GM19397 (cell line): ENCODE results near the gene AURKA.
"Not testable (repeated sequence)": the region's sequence is repeated elsewhere in the genome, so short reads cannot be mapped to it uniquely, and the experiment has no call there.

Experiments
- ATAC-seq: cut with Tn5 transposase; IDR thresholded peaks from one replicate; pipeline ENCODE4 v1.9.1; 2021; ENCODE audit warnings: mild to moderate bottlenecking, moderate library complexity; ENCODE audit not compliant: unreplicated experiment

AURKA gene

GRCh38 chr20:56391596-56392131, 351 bp downstream of the AURKA start:
- peak; percentile 34 for ATAC-seq

- ATAC-seq = no peak
These were observed 978 bp downstream of the AURKA start for GRCh38 chr20:56391037-56391436.

GRCh38 chr20:56390396-56390795, 1.6 kb downstream of the AURKA start:
- not testable (repeated sequence) for ATAC-seq

- ATAC-seq = no peak
These were observed 2.2 kb downstream of the AURKA start for GRCh38 chr20:56389807-56390206.

- no peak for ATAC-seq
These were observed 3.1 kb downstream of the AURKA start for GRCh38 chr20:56388882-56389281.

DNA sequence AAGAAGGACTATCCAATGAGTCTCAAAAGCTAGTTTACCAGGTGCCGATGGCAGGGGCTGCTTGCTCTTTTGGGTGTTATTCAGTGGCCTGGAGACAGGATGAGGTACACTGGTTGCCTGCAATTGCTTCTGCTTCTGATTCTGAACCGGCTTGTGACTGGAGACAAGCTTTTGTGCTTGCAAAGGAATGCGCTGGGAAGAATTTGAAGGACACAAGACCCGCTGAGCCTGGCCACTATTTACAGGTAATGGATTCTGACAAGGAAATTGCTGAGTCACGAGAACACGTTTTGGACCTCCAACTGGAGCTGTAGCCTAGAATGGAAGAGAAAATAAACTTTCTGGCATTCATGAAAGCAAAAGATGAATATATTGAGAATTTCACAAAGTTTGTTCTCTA, 5.8 kb downstream of the AURKA start:
- no peak for ATAC-seq

DNA sequence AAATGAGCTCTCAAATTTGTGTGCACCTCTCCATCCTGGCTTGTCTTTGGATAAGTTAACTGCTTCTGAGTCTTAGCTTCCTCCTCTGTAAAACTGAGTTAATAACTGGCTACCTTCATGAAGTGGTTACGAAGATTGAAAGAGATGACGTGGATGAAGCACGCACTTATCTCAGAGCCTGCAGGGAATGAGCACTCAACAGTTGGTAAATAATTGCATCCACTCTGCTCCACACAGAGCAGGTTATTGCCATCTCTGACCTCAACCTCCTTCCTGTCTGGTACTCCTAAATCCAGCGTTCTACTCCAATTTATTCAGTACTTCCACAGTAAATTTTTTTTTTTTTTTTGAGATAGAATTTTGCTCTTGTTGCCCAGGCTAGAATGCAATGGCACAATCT, 6.9 kb downstream of the AURKA start:
- no peak for ATAC-seq

GRCh38 chr20:56383334-56383733, 8.7 kb downstream of the AURKA start:
- ATAC-seq = no peak

DNA sequence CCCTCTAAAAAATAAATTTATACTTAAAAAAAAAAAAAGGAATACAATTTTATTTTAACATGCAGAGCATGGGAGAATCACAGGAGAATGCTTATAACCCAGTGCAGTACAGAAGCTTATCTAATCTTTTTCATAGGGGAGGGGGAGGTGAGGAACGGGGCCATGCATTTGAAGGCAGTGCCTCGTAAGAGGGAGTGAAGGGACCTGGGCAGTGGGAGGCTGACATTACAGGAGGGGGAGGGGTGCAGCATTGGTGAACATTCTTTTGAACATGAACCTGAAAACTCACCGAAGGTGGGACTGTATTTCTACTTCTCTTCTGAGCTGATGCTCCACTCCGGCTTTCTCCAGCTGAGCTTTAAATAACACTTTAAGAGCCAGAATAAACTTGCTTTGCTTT, 9.3 kb downstream of the AURKA start:
- no peak for ATAC-seq

DNA sequence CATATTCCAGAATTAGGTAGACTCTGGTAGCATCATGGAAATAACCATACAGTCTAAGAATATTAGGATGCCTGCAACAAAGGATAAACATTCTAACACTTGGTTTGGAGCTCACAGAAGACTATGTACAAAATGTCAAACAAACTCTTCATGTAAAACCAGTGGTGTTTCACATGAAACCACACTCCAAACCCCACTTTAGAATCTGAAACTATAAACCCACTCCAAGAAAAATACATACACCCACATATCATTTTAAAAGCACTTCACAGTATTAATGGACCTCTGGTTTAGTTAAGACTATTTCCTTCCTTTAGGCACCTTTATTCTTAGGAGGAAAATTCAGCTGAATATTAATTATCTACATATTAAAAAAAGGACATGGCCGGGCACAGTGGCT, 10.5 kb downstream of the AURKA start:
- no peak for ATAC-seq

DNA sequence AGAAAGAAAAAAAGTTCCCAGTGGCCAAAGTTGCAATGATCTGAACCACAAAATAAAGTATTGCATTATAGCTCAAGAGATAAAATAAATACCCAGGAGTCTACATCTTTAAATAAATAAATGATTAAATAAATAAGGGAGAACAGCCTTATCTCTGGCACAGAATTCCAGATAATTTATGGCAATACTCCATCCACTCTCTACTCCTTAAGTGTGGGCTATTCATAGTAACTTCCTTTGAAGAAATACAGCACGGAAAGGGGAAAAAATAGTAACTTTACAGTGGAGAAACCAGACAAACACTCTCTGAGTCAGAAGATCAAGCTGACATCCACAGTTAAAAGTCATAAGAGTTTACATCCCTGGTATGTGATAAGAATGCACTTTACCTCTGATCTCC, 11.6 kb downstream of the AURKA start:
- ATAC-seq = no peak

DNA sequence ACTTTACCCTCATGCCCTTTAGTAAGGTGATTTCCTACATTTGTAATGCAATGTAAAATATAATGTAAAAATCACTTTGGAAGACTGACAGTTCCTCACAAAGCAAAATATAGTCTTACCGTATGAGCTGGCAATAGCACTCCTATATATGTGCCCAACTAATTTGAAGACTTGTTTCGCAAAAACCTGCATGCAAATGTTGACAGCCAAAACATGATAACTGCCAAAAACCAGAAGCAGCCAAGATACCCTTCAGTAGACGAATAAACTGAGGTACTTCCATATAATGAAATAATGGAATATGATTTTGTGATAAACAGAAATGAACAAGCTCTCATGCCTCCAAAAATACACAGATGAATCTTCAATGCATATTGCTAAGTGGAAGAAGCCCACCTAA, 13.6 kb downstream of the AURKA start:
- ATAC-seq = no peak

GRCh38 chr20:56376331-56376730, 15.7 kb downstream of the AURKA start:
- ATAC-seq = no peak

DNA sequence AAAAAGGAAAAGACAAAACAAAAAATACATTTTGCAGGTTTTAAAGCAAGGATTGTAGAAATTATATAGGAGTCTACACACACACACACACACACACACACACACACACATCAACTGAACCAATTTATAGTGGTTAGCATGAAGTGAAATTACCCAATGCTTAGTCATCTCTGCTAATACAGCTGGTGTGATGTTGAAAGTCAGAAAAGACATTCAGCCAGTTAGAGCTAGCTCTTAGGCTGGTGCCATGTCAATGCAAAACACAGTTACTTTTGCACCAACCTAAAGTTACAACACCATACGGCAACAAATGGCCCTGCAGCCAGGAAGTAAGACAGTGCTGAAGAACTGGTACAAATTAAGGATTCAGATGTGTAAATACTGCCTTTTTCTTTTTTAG, 18.1 kb downstream of the AURKA start:
- ATAC-seq = no peak

DNA sequence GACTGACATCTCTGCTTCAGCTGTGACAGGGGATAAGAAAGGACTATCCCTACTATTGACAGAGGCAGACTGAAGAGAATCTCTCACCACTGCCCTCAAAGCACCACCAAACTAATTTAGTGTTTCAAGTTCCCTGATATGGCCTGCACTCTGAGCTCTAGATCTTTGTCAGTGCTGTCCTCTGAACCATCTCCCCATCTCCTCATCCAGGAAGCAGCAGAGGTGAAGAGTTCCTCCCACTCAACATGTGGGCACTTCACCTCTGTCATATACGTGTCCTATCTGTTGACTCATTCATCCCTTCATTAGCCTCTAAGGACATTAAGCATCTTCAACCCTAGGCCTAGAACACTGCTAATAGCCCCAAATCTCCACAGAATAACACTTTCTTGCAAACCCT, 19.2 kb downstream of the AURKA start:
- no peak for ATAC-seq

DNA sequence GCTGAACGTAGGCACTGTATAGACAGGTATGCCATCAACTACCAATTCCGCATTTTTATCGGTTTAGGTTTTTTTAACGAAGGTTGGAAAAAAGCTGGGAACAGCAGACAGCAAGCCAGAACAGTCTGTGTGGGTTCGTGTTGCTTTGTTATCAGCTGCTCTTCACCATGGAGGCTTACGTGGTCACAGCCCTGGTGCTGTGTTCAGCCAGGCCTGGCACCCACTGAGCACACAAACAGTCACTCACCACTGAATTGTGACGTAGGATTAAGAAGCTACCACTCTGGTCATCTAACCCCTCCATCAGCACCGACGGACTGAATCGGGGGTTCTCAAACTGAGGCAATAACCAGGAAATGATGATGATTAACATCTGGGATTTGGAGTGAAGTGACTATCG, 20.0 kb downstream of the AURKA start:
- no peak for ATAC-seq

- no peak for ATAC-seq
These were observed 22.8 kb downstream of the AURKA start for GRCh38 chr20:56369179-56369578.

GRCh38 chr20:56368351-56369134, 23.5 kb downstream of the AURKA start:
- no peak for ATAC-seq

GRCh38 chr20:56363491-56363890, 28.5 kb downstream of the AURKA start:
- ATAC-seq = no peak

GRCh38 chr20:56362833-56363413, 29.1 kb downstream of the AURKA start:
- no peak for ATAC-seq

GRCh38 chr20:56361900-56362299, 30.1 kb downstream of the AURKA start:
- ATAC-seq = no peak

GRCh38 chr20:56360908-56361205, 31.2 kb downstream of the AURKA start:
- ATAC-seq = no peak
